ENCODE results near the gene UNC13A. TPM values are rescaled to one million over a fixed set of nuclear protein-coding genes. Genes with fewer than 3 reads are reported as not detected.

Gene UNC13A
- polyA plus RNA-seq, 1 experiment: 2.2 TPM

DNA sequence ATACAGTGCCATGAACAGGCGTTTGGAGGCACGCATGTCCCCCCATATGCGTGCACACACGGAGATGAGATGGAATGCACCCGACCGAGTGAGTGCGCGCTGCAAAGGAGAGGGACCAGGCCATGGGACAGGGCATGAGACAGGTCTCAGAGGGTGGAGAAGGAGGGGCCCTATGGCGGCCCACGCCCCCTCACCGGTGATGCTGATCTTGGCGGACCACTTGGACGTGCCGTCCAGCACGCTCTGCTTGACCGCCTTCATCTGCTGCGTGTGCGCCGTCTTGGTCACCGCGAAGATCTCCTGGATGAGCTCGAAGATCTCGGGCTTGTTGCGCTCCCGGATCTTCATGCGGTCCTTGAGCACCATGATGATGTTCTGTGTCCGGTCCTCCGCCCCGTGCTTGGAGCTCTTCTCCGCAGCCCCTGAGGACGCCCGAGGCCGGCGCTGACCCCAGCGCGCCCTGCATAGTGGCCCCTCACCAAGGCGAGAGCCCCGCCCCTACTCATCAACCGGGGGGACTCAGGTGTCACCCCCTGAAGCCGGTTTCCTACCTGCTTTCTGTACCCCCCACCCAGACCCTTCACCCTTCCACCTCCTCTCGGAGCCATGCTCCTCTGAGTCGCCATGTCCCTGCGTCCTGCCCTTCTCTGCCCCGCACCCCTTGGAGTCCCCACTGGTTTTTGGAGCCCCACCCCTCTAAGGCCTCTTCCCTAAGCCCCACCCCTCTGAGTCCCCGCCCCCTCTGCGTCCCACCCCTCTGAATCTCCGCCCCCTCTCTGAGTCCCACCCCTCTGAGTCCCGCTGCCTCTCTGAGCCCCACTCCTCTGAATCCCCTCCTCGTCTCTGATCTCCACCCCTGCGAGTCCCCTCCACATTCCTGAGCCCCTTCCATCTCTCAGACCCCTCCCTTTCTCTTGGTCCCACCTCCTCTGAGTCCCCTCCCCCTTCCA lies 40.8 kb downstream of the UNC13A start:
- H3K27me3 ChIP-seq (ENCODE audit: control insufficient read depth, insufficient read depth, low read length): no peaks in the 10 kb centered on the region
- CTCF ChIA-PET: interaction anchor here (0.6 kb wide), 2 partner anchors 20 to 218 kb away, joined by 3 to 5 read pairs; no protein-coding TSS in a partner anchor
- POLR2A ChIA-PET: no interaction called here

GRCh38 chr19:17646441-17646840 lies 41.7 kb downstream of the UNC13A start:
- Histone ChIP-seq H3K4me3 (ENCODE audit: low read depth, low read length) (no peak overlapping the region), H3K27me3 (ENCODE audit: control insufficient read depth, insufficient read depth, low read length) (no peaks in the 10 kb centered on the region), H3K36me3 (ENCODE audit: control insufficient read depth, insufficient read depth, low read length) (no peaks in the 10 kb centered on the region)
- POLR2A ChIA-PET: no interaction called here
- TF ChIP-seq, protein P1, sequence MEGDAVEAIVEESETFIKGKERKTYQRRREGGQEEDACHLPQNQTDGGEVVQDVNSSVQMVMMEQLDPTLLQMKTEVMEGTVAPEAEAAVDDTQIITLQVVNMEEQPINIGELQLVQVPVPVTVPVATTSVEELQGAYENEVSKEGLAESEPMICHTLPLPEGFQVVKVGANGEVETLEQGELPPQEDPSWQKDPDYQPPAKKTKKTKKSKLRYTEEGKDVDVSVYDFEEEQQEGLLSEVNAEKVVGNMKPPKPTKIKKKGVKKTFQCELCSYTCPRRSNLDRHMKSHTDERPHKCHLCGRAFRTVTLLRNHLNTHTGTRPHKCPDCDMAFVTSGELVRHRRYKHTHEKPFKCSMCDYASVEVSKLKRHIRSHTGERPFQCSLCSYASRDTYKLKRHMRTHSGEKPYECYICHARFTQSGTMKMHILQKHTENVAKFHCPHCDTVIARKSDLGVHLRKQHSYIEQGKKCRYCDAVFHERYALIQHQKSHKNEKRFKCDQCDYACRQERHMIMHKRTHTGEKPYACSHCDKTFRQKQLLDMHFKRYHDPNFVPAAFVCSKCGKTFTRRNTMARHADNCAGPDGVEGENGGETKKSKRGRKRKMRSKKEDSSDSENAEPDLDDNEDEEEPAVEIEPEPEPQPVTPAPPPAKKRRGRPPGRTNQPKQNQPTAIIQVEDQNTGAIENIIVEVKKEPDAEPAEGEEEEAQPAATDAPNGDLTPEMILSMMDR (IDR thresholded peaks at IDR 0.05; ENCODE audit: insufficient read depth, low read depth, low read length): no peak
- DNase-seq (ENCODE audit: low read depth): no peak
- CTCF ChIA-PET: no interaction called here

More for the DNA sequence above, 40.8 kb downstream of the UNC13A start:
- no peak for DNase-seq (ENCODE audit: low read depth)
- TF ChIP-seq, protein P1 (IDR thresholded peaks at IDR 0.05; ENCODE audit: insufficient read depth, low read depth, low read length): no peak
- no peaks in the 10 kb centered on the region for H3K36me3 ChIP-seq (ENCODE audit: control insufficient read depth, insufficient read depth, low read length)
- no peak overlapping the region for H3K4me3 ChIP-seq (ENCODE audit: low read depth, low read length)

DNA sequence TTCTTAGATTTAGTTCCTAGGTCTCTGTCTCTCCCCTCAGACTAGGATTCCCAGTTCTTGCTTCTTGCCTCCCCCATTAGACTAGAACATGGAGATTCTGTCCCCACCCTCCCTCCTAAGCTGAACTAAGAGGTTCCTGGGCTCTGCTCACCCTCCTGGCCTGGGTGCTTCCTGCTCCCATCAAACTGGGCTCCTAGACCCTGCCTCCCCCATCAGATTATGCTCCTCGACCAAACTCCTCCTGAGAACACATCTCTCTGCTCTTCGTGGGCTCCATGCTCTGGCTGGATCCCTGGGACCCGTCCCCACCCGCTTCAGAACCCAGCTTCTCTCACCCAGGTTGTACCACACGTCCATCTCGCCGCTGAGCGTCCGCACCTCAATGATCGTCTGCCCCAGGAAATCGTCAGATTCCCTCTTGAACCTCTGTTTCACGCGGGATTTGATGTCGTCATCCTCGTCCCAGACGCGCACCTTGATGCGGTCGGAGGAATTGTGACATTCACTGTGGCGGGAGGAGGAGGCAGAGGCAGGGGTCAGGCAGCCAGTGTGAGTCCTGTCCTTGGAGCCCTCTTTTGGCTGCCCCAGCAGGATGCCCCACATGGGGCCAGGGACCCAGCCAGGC lies 42.7 kb downstream of the UNC13A start:
- no peak for DNase-seq (ENCODE audit: low read depth)
- ChIA-PET POLR2A (no interaction called here), CTCF (no interaction called here)
- no peaks in the 10 kb centered on the region for H3K36me3 ChIP-seq (ENCODE audit: control insufficient read depth, insufficient read depth, low read length)
- TF ChIP-seq, protein P1 (IDR thresholded peaks at IDR 0.05; ENCODE audit: insufficient read depth, low read depth, low read length): no peak
- H3K4me3 ChIP-seq (ENCODE audit: low read depth, low read length): no peak overlapping the region
- no peaks in the 10 kb centered on the region for H3K27me3 ChIP-seq (ENCODE audit: control insufficient read depth, insufficient read depth, low read length)

GRCh38 chr19:17642656-17643055 lies 45.5 kb downstream of the UNC13A start:
- ChIA-PET CTCF (interaction anchor here (1.3 kb wide), 1 partner anchor 22 kb away, joined by 3 read pairs; no protein-coding TSS in a partner anchor), POLR2A (no interaction called here)
- no peak for DNase-seq (ENCODE audit: low read depth)
- TF ChIP-seq, protein P1 (IDR thresholded peaks at IDR 0.05; ENCODE audit: insufficient read depth, low read depth, low read length): no peak
- no peaks in the 10 kb centered on the region for H3K27me3 ChIP-seq (ENCODE audit: control insufficient read depth, insufficient read depth, low read length)
- H3K4me3 ChIP-seq (ENCODE audit: low read depth, low read length): no peak overlapping the region
- no peaks in the 10 kb centered on the region for H3K36me3 ChIP-seq (ENCODE audit: control insufficient read depth, insufficient read depth, low read length)

- Histone ChIP-seq H3K27me3 (ENCODE audit: control insufficient read depth, insufficient read depth, low read length) (no peaks in the 10 kb centered on the region), H3K4me3 (ENCODE audit: low read depth, low read length) (no peak overlapping the region), H3K36me3 (ENCODE audit: control insufficient read depth, insufficient read depth, low read length) (no peaks in the 10 kb centered on the region)
- TF ChIP-seq, protein P1 (IDR thresholded peaks at IDR 0.05; ENCODE audit: insufficient read depth, low read depth, low read length): no peak
- DNase-seq (ENCODE audit: low read depth): no peak
- ChIA-PET POLR2A (no interaction called here), CTCF (interaction anchor here (1.3 kb wide), 1 partner anchor 21 kb away, joined by 3 read pairs; no protein-coding TSS in a partner anchor)
Observed at GRCh38 chr19:17641846-17642245, 46.3 kb downstream of the UNC13A start.
